IMR-90 (cell line): ENCODE measurements around the gene LMTK2. TPM values are rescaled to one million over a fixed set of nuclear protein-coding genes. Genes with fewer than 3 reads are reported as not detected.

Source experiments
- ATAC-seq: fragments of 200-7000 bp; cut with Tn5 transposase; 2 replicates; pipeline ENCODE4 v1.9.1; 2020; ENCODE audit warnings: low read depth, mild to moderate bottlenecking, moderate library complexity
- BruUV-seq: library from RNA; stranded (reverse); fragments of 400-500 nt; replicated peaks from 2 replicates; lab custom pipeline; 2021; lab: Mats Ljungman, UMichigan
- CTCF ChIA-PET: fragments of 300-600 bp; formaldehyde crosslinking; extraction: SDS; loops from one replicate; lab custom pipeline; 2021; ENCODE audit warnings: antibody characterized with exemption; lab: Yijun Ruan, JAX
- POLR2A ChIA-PET: fragments of 300-600 bp; sonication (Branson Sonifier 250); formaldehyde crosslinking; loops from one replicate; lab custom pipeline; 2022; ENCODE audit warnings: antibody characterized with exemption; ENCODE audit not compliant: unreplicated experiment; lab: Charles Lee
- DNase-seq: peaks from one replicate; pipeline ENCODE4 v3.0.0; 2013
- H2AFZ ChIP-seq: replicated peaks from 2 replicates; pipeline ENCODE3; 2013; ENCODE audit warnings: low read length, mild to moderate bottlenecking; ENCODE audit not compliant: poor library complexity
- H2AK5ac ChIP-seq: 2 replicates; pipeline ENCODE4 v1.6.1; 2013; ENCODE audit warnings: low read depth, low read length, inconsistent platforms
- H2AK9ac ChIP-seq: replicated peaks from 2 replicates; pipeline ENCODE3; 2013; ENCODE audit warnings: mild to moderate bottlenecking, low read depth, low read length, moderate library complexity; ENCODE audit not compliant: poor library complexity
- H2BK120ac ChIP-seq: 2 replicates; pipeline ENCODE4 v1.6.1; 2013; ENCODE audit warnings: low read depth, low read length, inconsistent platforms
- H2BK15ac ChIP-seq: 3 replicates; pipeline ENCODE4 v1.6.1; 2013; ENCODE audit warnings: low read depth, low read length, inconsistent platforms
- H2BK20ac ChIP-seq: 2 replicates; pipeline ENCODE4 v1.6.1; 2013; ENCODE audit warnings: low read depth, mild to moderate bottlenecking, inconsistent platforms, low read length, moderate library complexity
- H2BK5ac ChIP-seq: 2 replicates; pipeline ENCODE4 v1.6.1; 2013; ENCODE audit warnings: mild to moderate bottlenecking, low read depth, low read length, inconsistent platforms; ENCODE audit not compliant: poor library complexity, severe bottlenecking
- H3K14ac ChIP-seq: replicated peaks from 2 replicates; pipeline ENCODE4 v1.6.1; 2013; ENCODE audit warnings: low read depth, low read length, inconsistent platforms
- H3K18ac ChIP-seq: 2 replicates; pipeline ENCODE4 v1.6.1; 2013; ENCODE audit warnings: low read depth, low read length, control low read depth
- H3K23ac ChIP-seq: 2 replicates; pipeline ENCODE4 v1.6.1; 2013; ENCODE audit warnings: low read depth, low read length, inconsistent platforms
- H3K27ac ChIP-seq: 2 replicates; pipeline ENCODE4 v1.5.1; 2013; ENCODE audit warnings: mild to moderate bottlenecking, control low read depth, low read length; ENCODE audit not compliant: insufficient read depth
- H3K27me3 ChIP-seq: 2 replicates; pipeline ENCODE4 v1.6.1; 2013; ENCODE audit warnings: low read length; ENCODE audit not compliant: control insufficient read depth, insufficient read depth
- H3K36me3 ChIP-seq: 2 replicates; pipeline ENCODE4 v1.6.1; 2013; ENCODE audit warnings: low read length, mixed read lengths; ENCODE audit not compliant: control insufficient read depth, insufficient read depth
- H3K4ac ChIP-seq: 2 replicates; pipeline ENCODE4 v1.6.1; 2013; ENCODE audit warnings: low read depth, low read length, inconsistent platforms
- H3K4me1 ChIP-seq: 2 replicates; pipeline ENCODE4 v1.6.1; 2013; ENCODE audit warnings: low read length, mixed read lengths; ENCODE audit not compliant: control insufficient read depth, insufficient read depth
- H3K4me2 ChIP-seq: 2 replicates; pipeline ENCODE4 v1.6.1; 2013; ENCODE audit warnings: low read depth, mild to moderate bottlenecking, control low read depth, low read length, moderate library complexity
- H3K4me3 ChIP-seq: 2 replicates; pipeline ENCODE4 v1.5.1; 2013; ENCODE audit warnings: low read depth, mild to moderate bottlenecking, control low read depth, low read length, moderate library complexity; ENCODE audit not compliant: insufficient read depth
- H3K56ac ChIP-seq: 2 replicates; pipeline ENCODE4 v1.6.1; 2013; ENCODE audit warnings: low read length, inconsistent platforms; ENCODE audit not compliant: insufficient read depth; ENCODE audit errors: extremely low read depth
- H3K79me1 ChIP-seq, 2 experiments: 2 replicates each; pipeline ENCODE4 v1.6.1; 2013; ENCODE audit warnings: low read length in 2 of 2, inconsistent platforms in 1 of 2, low read depth in 1 of 2
- H3K9ac ChIP-seq: 2 replicates; pipeline ENCODE4 v1.6.1; 2013; ENCODE audit warnings: low read depth, low read length, control low read depth
- H3K9me1 ChIP-seq: 2 replicates; pipeline ENCODE4 v1.6.1; 2013; ENCODE audit warnings: low read length, inconsistent platforms; ENCODE audit not compliant: insufficient read depth
- H3K9me3 ChIP-seq: 2 replicates; pipeline ENCODE4 v1.6.1; 2013; ENCODE audit warnings: low read length; ENCODE audit not compliant: control insufficient read depth, insufficient read depth
- H4K20me1 ChIP-seq: 2 replicates; pipeline ENCODE4 v1.6.1; 2013; ENCODE audit warnings: low read length, inconsistent platforms; ENCODE audit not compliant: insufficient read depth
- H4K5ac ChIP-seq: 2 replicates; pipeline ENCODE4 v1.6.1; 2013; ENCODE audit warnings: mild to moderate bottlenecking, low read depth, low read length, control low read depth
- H4K8ac ChIP-seq, 2 experiments: 2 replicates each; pipeline ENCODE4 v1.6.1; 2013; ENCODE audit warnings: low read depth in 2 of 2, low read length in 2 of 2, control low read depth in 1 of 2, inconsistent platforms in 1 of 2
- H4K91ac ChIP-seq: 2 replicates; pipeline ENCODE4 v1.6.1; 2013; ENCODE audit warnings: low read depth, low read length, inconsistent platforms; ENCODE audit not compliant: insufficient read depth
- BHLHE40 ChIP-seq: fragments of 150-350 bp; IDR thresholded peaks from 2 replicates; pipeline ENCODE4 v1.6.1; 2016; ENCODE audit warnings: mild to moderate bottlenecking, low read depth, low read length
- CHD1 ChIP-seq: IDR thresholded peaks from 2 replicates; pipeline ENCODE4 v1.6.1; 2012; ENCODE audit warnings: low read depth, low read length, improper control_type of control experiment
- CTCF ChIP-seq: conservative IDR thresholded peaks from 2 replicates; pipeline ENCODE4 v1.5.1; 2012; ENCODE audit warnings: mild to moderate bottlenecking, low read depth, low read length, improper control_type of control experiment
- ELK1 ChIP-seq: fragments of 150-350 bp; IDR thresholded peaks from 2 replicates; pipeline ENCODE4 v1.6.1; 2016; ENCODE audit warnings: low read depth, mild to moderate bottlenecking, low read length, moderate library complexity, borderline replicate concordance
- FOS ChIP-seq: fragments of 150-350 bp; IDR thresholded peaks from 2 replicates; pipeline ENCODE4 v1.6.1; 2016; ENCODE audit warnings: low read depth, low read length
- MAFK ChIP-seq: IDR thresholded peaks from 2 replicates; pipeline ENCODE4 v1.6.1; 2012; ENCODE audit warnings: low read depth, low read length, improper control_type of control experiment
- MAZ ChIP-seq: IDR thresholded peaks from 2 replicates; pipeline ENCODE4 v1.6.1; 2012; ENCODE audit warnings: low read depth, mild to moderate bottlenecking, low read length, improper control_type of control experiment, moderate library complexity, borderline replicate concordance
- MXI1 ChIP-seq: IDR thresholded peaks from 2 replicates; pipeline ENCODE4 v1.6.1; 2012; ENCODE audit warnings: low read depth, mild to moderate bottlenecking, low read length, moderate library complexity, borderline replicate concordance
- NFE2L2 ChIP-seq: fragments of 150-350 bp; IDR thresholded peaks from 2 replicates; pipeline ENCODE4 v1.6.1; 2016; ENCODE audit warnings: low read depth, mild to moderate bottlenecking, low read length
- RCOR1 ChIP-seq: IDR thresholded peaks from 2 replicates; pipeline ENCODE4 v1.6.1; 2012; ENCODE audit warnings: mild to moderate bottlenecking, low read length, improper control_type of control experiment; ENCODE audit not compliant: insufficient replicate concordance
- SMC3 ChIP-seq: fragments of 150-350 bp; IDR thresholded peaks from 2 replicates; pipeline ENCODE4 v1.6.1; 2016; ENCODE audit warnings: low read depth, mild to moderate bottlenecking, antibody characterized with exemption, low read length, moderate library complexity
- WGBS, 2 experiments: methylation state at CpG; one replicate each; pipeline versions ENCODE4 v1.1.5 to v1.1.7; 2013; ENCODE audit warnings: missing lambda C conversion rate in 2 of 2; ENCODE audit not compliant: insufficient read length in 1 of 2; ENCODE audit errors: extremely low coverage in 2 of 2; 5-methylcytosine and 5-hydroxymethylcytosine counted together
- dilution Hi-C: fragments of 300-500 bp; cut with HindIII; formaldehyde crosslinking; loops from one replicate; pipeline ENCODE4 v1.14.3; 2018; ENCODE audit warnings: low sequenced_read_pairs; ENCODE audit not compliant: unreplicated experiment
- in situ Hi-C: fragments of 300-500 bp; cut with MboI; formaldehyde crosslinking; loops from 3 replicates; pipeline ENCODE4 v1.14.3; 2019; ENCODE audit warnings: low sequenced_read_pairs, inconsistent platforms, mixed read lengths
- intact Hi-C: fragments of 100-400 bp; cut with micrococcal nuclease; formaldehyde crosslinking; loops from 2 replicates; pipeline ENCODE4 v1.10.0; 2022
- polyA plus RNA-seq, 3 experiments: library from polyadenylated mRNA; depleted of rRNA; stranded (reverse); fragments of >200 nt; gene quantifications; 2 replicates each; pipeline ENCODE4 v1.2.3, GENCODE V29; 2012; ENCODE audit warnings: low replicate concordance in 1 of 3
- total RNA-seq: library from RNA; depleted of rRNA; stranded (reverse); fragments of >200 nt; gene quantifications from 2 replicates; pipeline ENCODE4 v1.2.3, GENCODE V29; 2012

The LMTK2 gene
- total and polyA plus RNA-seq, 2 of the 4 experiments (the other 2 are of a cell fraction) = 4.4 to 5.0 TPM

- peaks cover 13% of the 10 kb centered on the region for H3K36me3 ChIP-seq
- no peak for DNase-seq
- H4K8ac ChIP-seq = no peak overlapping the region
- H2AK9ac ChIP-seq = no peak overlapping the region
- H3K14ac ChIP-seq = no peak overlapping the region
- H3K27me3 ChIP-seq = no peaks in the 10 kb centered on the region
- no peak overlapping the region for H2BK15ac ChIP-seq
- H4K20me1 ChIP-seq = no peaks in the 10 kb centered on the region
- H3K9me1 ChIP-seq = no peaks in the 10 kb centered on the region
- H4K5ac ChIP-seq = no peak overlapping the region
- H3K4ac ChIP-seq = no peak overlapping the region
- no peak overlapping the region for H2AK5ac ChIP-seq
- TF ChIP-seq ELK1 (no peak), SMC3 (no peak), CHD1 (no peak), BHLHE40 (no peak), MXI1 (no peak), MAFK (no peak), FOS (no peak), RCOR1 (no peak), CTCF (no peak), MAZ (no peak), NFE2L2 (no peak)
- no peak overlapping the region for H2AFZ ChIP-seq
- no peak overlapping the region for H3K18ac ChIP-seq
- no peaks in the 10 kb centered on the region for H3K9me3 ChIP-seq
- H2BK20ac ChIP-seq = no peak overlapping the region
- H2BK120ac ChIP-seq = no peak overlapping the region
- H3K4me1 ChIP-seq = no peaks in the 10 kb centered on the region
- intact Hi-C loops (no loop called here), dilution Hi-C loops (no loop called here), in situ Hi-C loops (no loop called here)
- no peak overlapping the region for H4K91ac ChIP-seq
- WGBS, 2 experiments = no CpG with 5 or more reads among the region's 2 CpGs
- H3K27ac ChIP-seq = no peak overlapping the region
- ATAC-seq = no peak
- no peak overlapping the region for H2BK5ac ChIP-seq
- BruUV-seq = no TSS peak
- no peak overlapping the region for H3K56ac ChIP-seq
- CTCF ChIA-PET = interaction anchor here (1.4 kb wide), 2 partner anchors 20 to 25 kb away, joined by 3 read pairs; no protein-coding TSS in a partner anchor
- no peak overlapping the region for H3K9ac ChIP-seq
- no peak overlapping the region for H3K4me3 ChIP-seq
- POLR2A ChIA-PET = no interaction called here
- H3K4me2 ChIP-seq = no peak overlapping the region
- no peaks in the 10 kb centered on the region; a peak in 1 of 4 replicates for H3K79me1 ChIP-seq
- no peak overlapping the region for H3K23ac ChIP-seq
These were observed 36.0 kb downstream of the LMTK2 start for GRCh38 chr7:98142658-98143057.
